ENCODE results near the gene ZNF121.

ZNF121 gene

DNA sequence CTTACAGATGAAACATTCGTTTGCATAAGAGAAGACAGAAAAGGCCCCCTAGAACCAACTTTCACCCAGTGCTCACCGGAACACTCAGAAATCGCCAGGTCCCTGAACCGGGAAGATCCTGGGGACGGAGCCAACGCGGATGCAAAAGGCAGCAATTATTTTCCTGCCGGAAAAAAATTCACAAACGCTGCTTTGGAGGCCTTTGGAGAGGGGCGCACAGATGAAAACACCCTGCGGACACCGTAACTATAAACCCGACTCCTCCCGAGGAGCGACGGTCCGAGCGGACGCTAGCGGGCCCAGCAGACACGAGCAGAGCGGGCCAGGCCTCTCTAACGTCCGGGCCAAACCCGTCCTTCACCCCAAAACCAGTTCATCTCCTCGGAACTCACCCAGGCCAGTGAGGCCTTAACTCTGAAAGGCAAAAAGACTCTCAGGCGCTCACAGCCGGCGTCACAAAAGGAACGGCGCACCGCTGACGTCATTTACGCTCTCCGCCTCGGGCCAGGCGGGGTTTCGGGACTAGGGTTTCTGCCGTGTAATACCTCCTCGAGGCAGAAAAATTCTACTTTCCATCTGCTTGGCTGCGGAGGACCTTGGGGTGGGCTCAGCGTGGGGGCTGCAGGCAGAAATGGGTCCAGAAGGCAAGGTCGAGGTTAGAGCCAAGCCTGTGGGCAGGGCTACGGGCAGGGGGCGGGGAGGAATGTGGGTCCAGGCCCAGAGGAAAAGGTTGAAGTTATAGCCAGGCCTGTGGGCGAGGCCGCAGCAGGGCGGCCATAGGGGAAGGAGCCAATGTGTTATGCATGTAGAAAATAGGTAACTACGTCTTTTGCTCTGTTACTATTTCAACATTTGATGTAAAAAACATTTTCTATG lies 45.9 kb downstream of the ZNF121 start, which contains the start of gene ZNF426:
Gene ZNF426, minus strand, starts transcription at position 463 of the 876 bp plus-strand sequence. CDS start 2,413 bp downstream, outside the sequence.
- DNase-seq (ENCODE audit: low spot score), result no peak

DNA sequence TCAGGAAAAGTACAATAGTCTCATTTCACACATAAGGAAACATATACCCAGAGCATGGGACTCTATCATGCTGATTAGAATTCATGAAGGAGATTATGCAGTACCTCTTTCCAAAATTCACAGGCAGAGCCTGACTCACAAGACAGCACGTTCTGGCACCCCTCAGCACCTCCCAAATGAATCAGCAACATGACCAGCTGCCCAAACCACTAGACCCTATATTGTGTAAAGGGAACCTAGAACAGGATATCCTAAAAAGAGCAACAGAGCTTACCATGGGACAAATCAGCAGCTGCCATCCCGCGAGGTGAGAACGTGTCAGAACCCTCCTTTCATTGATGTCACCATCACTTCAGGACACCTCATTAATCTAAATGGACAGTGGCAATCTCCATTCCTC lies 48.4 kb downstream of the ZNF121 start:
- DNase-seq (ENCODE audit: low spot score), result no peak

DNA sequence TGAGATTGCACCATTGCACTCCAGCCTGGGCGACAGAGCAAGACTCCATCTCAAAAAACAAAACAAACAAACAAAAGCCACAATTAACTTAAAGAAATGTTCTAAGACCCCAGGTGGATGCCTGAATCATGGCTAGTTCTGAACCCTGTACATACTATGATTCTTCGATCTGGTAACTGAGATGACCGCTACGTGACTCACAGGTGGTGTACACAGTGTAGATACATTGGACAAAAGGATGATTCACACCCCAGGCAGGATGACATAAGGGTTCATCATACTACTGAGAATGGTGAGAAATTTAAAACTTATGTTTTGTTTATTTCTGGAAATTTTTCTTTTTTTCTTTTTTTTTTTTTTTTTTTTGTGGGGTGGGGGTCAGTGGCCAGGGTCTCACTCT lies 52.4 kb downstream of the ZNF121 start:
- DNase-seq (ENCODE audit: low spot score), result no peak

DNA sequence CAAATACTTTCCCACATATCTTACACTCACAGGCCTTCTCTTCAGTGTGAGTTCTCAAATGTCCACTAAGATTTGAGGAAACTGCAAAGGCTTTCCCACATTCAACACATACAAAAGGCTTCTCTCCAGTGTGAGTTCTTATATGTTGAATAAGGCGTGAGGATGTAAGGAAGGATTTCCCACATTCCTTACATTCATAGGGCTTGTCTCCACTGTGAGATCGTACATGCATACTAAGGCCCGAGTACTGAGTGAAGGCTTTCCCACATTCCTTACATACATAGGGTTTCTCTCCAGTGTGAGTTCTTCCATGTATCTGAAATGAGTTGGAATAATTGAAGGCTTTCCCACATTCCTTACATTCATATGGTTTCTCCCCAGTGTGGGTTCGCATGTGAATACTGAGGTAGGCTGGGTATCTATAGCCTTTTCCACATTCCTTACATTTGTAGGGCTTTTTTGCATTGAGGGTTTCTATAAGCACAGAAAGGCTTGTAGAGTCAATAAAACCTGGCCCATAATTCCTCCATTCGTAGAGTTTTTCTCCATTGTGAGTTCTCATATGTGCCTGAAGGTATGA lies 55.5 kb downstream of the ZNF121 start:
- no peak for DNase-seq (ENCODE audit: low spot score)

DNA sequence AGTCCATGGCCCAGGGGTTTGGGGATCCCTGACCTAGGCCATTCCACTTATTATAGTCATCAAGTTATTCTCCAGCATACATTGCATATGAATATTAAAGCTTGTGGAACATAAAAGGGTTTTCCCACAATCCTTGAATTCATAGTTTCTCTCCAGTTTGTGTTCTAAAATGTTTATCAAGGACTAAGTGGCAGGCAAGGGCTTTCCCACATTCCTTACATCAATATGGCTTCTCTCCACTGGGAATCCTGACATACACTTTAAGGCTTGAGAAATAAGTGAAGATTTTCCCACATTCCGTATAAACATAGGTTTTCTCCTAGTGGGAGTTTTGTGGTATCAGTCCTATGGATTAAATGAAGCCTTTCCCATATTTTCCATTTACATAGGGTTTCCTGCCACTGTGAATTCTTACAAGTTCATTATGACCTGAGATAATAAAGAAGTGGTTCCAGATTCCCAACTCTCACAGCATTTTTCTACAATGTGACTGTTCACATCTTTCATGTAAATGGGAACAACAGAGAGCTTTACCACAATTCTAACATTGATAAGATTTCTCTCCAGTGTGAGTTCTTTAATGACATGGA lies 60.3 kb downstream of the ZNF121 start:
- DNase-seq (ENCODE audit: low spot score), result no peak

Data from NAMALWA (cell line).